Skin of body (tissue), 2 donors: Measurements from ENCODE around the gene DBNL. TPM values are rescaled to one million over a fixed set of nuclear protein-coding genes. Genes with fewer than 3 reads are reported as not detected.

Experiments
- DNase-seq: peaks from one replicate; lab custom pipeline; 2025; lab: John Stamatoyannopoulos, UW
- total RNA-seq: library from RNA; depleted of rRNA; stranded (reverse); fragments of >200 nt; gene quantifications from one replicate; pipeline ENCODE4 v1.2.3, GENCODE V29; 2014

The DBNL gene
- total RNA-seq, 1 donor from 2014 or later: 47.2 TPM

GRCh38 chr7:44109991-44110390 is 65.5 kb downstream of the DBNL start:
- DNase-seq: no peak

DNA sequence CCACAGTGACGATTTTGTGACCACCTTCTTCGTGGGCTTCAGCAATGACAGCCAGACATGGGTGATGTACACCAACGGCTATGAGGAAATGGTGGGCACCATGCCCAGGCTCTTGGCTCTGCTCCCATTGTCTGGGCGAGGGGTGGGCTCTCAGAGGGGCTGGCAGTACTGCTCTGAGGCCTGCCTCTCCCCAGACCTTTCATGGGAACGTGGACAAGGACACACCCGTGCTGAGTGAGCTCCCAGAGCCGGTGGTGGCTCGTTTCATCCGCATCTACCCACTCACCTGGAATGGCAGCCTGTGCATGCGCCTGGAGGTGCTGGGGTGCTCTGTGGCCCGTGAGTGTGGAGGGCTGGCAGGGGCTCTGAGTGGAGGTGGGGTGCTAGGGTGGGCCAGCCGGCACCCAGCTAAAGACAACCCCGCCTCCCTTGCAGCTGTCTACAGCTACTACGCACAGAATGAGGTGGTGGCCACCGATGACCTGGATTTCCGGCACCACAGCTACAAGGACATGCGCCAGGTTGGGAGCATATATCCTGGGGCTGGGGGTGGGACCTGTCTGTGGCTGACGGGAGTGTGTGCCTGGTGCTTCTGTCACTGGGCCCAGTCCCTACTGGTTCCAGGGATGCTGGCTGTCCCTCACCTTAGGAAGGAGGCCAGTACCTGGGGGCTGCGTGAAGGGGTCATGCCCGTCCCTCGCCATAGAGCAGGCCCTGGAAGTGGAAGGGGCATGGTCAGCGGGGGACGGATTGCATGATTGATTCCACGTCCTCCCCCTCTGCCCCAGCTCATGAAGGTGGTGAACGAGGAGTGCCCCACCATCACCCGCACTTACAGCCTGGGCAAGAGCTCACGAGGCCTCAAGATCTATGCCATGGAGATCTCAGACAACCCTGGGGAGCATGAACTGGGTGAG is 66.5 kb downstream of the DBNL start:
- no peak for DNase-seq

Other genes starting within 250 kb of the DBNL start
- 22.5 TPM for gene MRPS24, start 175.2 kb upstream of the DBNL start, total RNA-seq
- gene URGCP, start 138.1 kb upstream of the DBNL start, total RNA-seq: 18.3 TPM
- gene UBE2D4, start 118.3 kb upstream of the DBNL start, total RNA-seq: 6.9 TPM
- gene SPDYE1, start 46.8 kb upstream of the DBNL start, total RNA-seq: 0.10 TPM
- gene PGAM2, start 20.9 kb downstream of the DBNL start, total RNA-seq: 45.8 TPM
- 10.8 TPM for gene POLM, start 37.8 kb downstream of the DBNL start, total RNA-seq
- gene AEBP1, start 59.6 kb downstream of the DBNL start, total RNA-seq: 56.3 TPM
- 46.2 TPM for gene POLD2, start 78.8 kb downstream of the DBNL start, total RNA-seq
- 2.0 TPM for gene MYL7, start 96.6 kb downstream of the DBNL start, total RNA-seq
- 0.79 TPM for gene GCK, start 144.7 kb downstream of the DBNL start, total RNA-seq
- gene YKT6, start 156.3 kb downstream of the DBNL start, total RNA-seq: 36.1 TPM